Fibroblast of lung (primary cell): ENCODE measurements around the gene PTPRO. TPM values are rescaled to one million over a fixed set of nuclear protein-coding genes. Genes with fewer than 3 reads are reported as not detected.

Experiments
- DNase-seq, 2 donors: peaks; one replicate each; pipeline versions ENCODE4 v3.0.0 to v3.0.0-alpha.2; 2010; ENCODE audit warnings: low read depth in 2 of 2
- H2AFZ ChIP-seq: 2 replicates; pipeline ENCODE4 v1.5.1; 2012; ENCODE audit warnings: low read length, control low read depth, inconsistent platforms
- H3K27ac ChIP-seq: 2 replicates; pipeline ENCODE4 v1.5.1; 2011; ENCODE audit warnings: low read length, control low read depth; ENCODE audit not compliant: insufficient read depth
- H3K27me3 ChIP-seq: 2 replicates; pipeline ENCODE4 v1.5.1; 2011; ENCODE audit warnings: mild to moderate bottlenecking, low read length; ENCODE audit not compliant: control insufficient read depth, insufficient read depth
- H3K36me3 ChIP-seq: 2 replicates; pipeline ENCODE4 v1.5.1; 2011; ENCODE audit warnings: low read length; ENCODE audit not compliant: control insufficient read depth, insufficient read depth
- H3K4me1 ChIP-seq: 2 replicates; pipeline ENCODE4 v1.5.1; 2011; ENCODE audit warnings: low read length; ENCODE audit not compliant: control insufficient read depth, insufficient read depth; ENCODE audit errors: extremely low read depth
- H3K4me2 ChIP-seq: 2 replicates; pipeline ENCODE4 v1.5.1; 2011; ENCODE audit warnings: low read length, control low read depth; ENCODE audit not compliant: insufficient read depth; ENCODE audit errors: extremely low read depth
- H3K4me3 ChIP-seq, 4 experiments: fragments of 200-600 bp in 1 of 4; sonication (generic) in 1 of 4; replicated peaks in 1 of 4; 2 replicates each; pipeline ENCODE4 v1.5.1; 2011 to 2016; ENCODE audit warnings: low read length in 4 of 4, low read depth in 3 of 4, mild to moderate bottlenecking in 3 of 4, control low read depth in 2 of 4, inconsistent platforms in 1 of 4, mixed read lengths in 1 of 4; ENCODE audit not compliant: insufficient read depth in 1 of 4; ENCODE audit errors: control extremely low read depth in 1 of 4
- H3K79me2 ChIP-seq: 2 replicates; pipeline ENCODE4 v1.5.1; 2012; ENCODE audit warnings: mild to moderate bottlenecking, low read length, inconsistent platforms; ENCODE audit not compliant: control insufficient read depth, insufficient read depth
- H3K9ac ChIP-seq: 2 replicates; pipeline ENCODE4 v1.5.1; 2011; ENCODE audit warnings: mild to moderate bottlenecking, low read length, control low read depth; ENCODE audit not compliant: insufficient read depth
- H3K9me3 ChIP-seq: 2 replicates; pipeline ENCODE4 v1.5.1; 2012; ENCODE audit warnings: low read depth, low read length; ENCODE audit not compliant: control insufficient read depth, insufficient read depth
- H4K20me1 ChIP-seq: 2 replicates; pipeline ENCODE4 v1.5.1; 2011; ENCODE audit warnings: low read length; ENCODE audit not compliant: control insufficient read depth, insufficient read depth; ENCODE audit errors: extremely low read depth
- EZH2 ChIP-seq: IDR thresholded peaks from 2 replicates; pipeline ENCODE4 v1.5.1; 2012; ENCODE audit warnings: low read length, control low read depth, mild to moderate bottlenecking; ENCODE audit errors: missing control alignments
- polyA plus RNA-seq, 2 donors: library from polyadenylated mRNA; depleted of rRNA in 1 of 2; stranded (reverse) in 1 of 2; unstranded in 1 of 2; fragments of >200 nt; gene quantifications; 2 replicates each; pipeline ENCODE4 v1.2.1, GENCODE V29; 2011 to 2012; ENCODE audit warnings: missing spikeins in 1 of 2
- total RNA-seq: library from RNA; depleted of rRNA; stranded (reverse); fragments of >200 nt; gene quantifications from 2 replicates; pipeline ENCODE4 v1.2.1, GENCODE V29; 2014
- TF ChIP-seq, protein P1 (sequence below), 2 donors: IDR thresholded peaks in 1 of 2; conservative IDR thresholded peaks in 1 of 2; 1 replicate in 1 of 2; 2 replicates in 1 of 2; pipeline ENCODE4 v1.5.1; 2011 to 2012; ENCODE audit warnings: low read length in 2 of 2, control low read depth in 1 of 2, inconsistent platforms in 1 of 2, low read depth in 1 of 2, mild to moderate bottlenecking in 1 of 2

The PTPRO gene
- total and polyA plus RNA-seq, 2 donors (not counting 1 experiment from before 2014, with no cell fraction given), result 0.33 to 0.35 TPM

GRCh38 chr12:15534874-15535273, 212.6 kb downstream of the PTPRO start:
- H3K4me1 ChIP-seq, result peaks cover 2% of the 10 kb centered on the region
- no peak overlapping the region for H3K4me2 ChIP-seq
- H3K9ac ChIP-seq, result no peak overlapping the region
- DNase-seq, result peak in 1 of 2 donors; percentile 64
- no peak overlapping the region for H2AFZ ChIP-seq
- no peaks in the 10 kb centered on the region for H3K36me3 ChIP-seq
- no peak overlapping the region for H3K27ac ChIP-seq
- no peaks in the 10 kb centered on the region for H3K9me3 ChIP-seq
- H4K20me1 ChIP-seq, result no peaks in the 10 kb centered on the region
- no peak for TF ChIP-seq EZH2
- TF ChIP-seq, protein P1, sequence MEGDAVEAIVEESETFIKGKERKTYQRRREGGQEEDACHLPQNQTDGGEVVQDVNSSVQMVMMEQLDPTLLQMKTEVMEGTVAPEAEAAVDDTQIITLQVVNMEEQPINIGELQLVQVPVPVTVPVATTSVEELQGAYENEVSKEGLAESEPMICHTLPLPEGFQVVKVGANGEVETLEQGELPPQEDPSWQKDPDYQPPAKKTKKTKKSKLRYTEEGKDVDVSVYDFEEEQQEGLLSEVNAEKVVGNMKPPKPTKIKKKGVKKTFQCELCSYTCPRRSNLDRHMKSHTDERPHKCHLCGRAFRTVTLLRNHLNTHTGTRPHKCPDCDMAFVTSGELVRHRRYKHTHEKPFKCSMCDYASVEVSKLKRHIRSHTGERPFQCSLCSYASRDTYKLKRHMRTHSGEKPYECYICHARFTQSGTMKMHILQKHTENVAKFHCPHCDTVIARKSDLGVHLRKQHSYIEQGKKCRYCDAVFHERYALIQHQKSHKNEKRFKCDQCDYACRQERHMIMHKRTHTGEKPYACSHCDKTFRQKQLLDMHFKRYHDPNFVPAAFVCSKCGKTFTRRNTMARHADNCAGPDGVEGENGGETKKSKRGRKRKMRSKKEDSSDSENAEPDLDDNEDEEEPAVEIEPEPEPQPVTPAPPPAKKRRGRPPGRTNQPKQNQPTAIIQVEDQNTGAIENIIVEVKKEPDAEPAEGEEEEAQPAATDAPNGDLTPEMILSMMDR (conservative IDR thresholded peaks at IDR 0.05 in 1 of 2, IDR thresholded peaks at IDR 0.05 in 1 of 2; ENCODE audit: low read depth in 1 of 2, low read length in 2 of 2), result no peak
- H3K4me3 ChIP-seq, result no peak overlapping the region
- H3K79me2 ChIP-seq, result no peaks in the 10 kb centered on the region
- no peaks in the 10 kb centered on the region for H3K27me3 ChIP-seq

- Histone ChIP-seq H3K27ac (no peak overlapping the region), H4K20me1 (no peaks in the 10 kb centered on the region), H3K36me3 (no peaks in the 10 kb centered on the region), H3K4me2 (no peak overlapping the region), H3K27me3 (no peaks in the 10 kb centered on the region), H3K4me1 (peaks cover 4% of the 10 kb centered on the region), H2AFZ (peak overlapping the region; percentile 16), H3K4me3 (no peak overlapping the region), H3K79me2 (no peaks in the 10 kb centered on the region), H3K9ac (no peak overlapping the region), H3K9me3 (no peaks in the 10 kb centered on the region)
- TF ChIP-seq EZH2, result no peak
- TF ChIP-seq, protein P1 (conservative IDR thresholded peaks at IDR 0.05 in 1 of 2, IDR thresholded peaks at IDR 0.05 in 1 of 2; ENCODE audit: low read depth in 1 of 2, low read length in 2 of 2), result no peak
- DNase-seq, result no peak
Observed at GRCh38 chr12:15535352-15535781, 213.1 kb downstream of the PTPRO start.

DNA sequence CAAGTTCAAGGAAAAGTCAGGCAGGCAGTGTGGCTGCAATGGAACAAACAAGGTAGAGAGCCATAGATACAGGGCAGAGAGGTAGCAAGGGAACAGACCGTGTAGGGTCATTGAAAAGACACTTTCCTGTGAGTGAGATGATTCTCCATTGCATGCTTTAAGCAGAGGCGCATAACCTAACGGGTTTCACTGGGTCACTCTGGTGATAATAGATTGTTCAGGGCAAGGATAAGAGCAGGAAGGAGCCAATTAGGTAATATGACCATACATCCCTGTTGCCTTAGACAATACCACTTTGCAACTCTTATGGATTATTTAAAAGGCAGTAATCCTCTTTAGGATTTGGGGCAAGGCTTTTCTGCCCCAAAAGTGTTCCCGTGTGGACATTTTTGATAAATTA, 214.1 kb downstream of the PTPRO start:
- Histone ChIP-seq H3K27me3 (no peaks in the 10 kb centered on the region), H4K20me1 (no peaks in the 10 kb centered on the region), H3K9ac (no peak overlapping the region), H3K36me3 (no peaks in the 10 kb centered on the region), H3K79me2 (no peaks in the 10 kb centered on the region), H3K4me3 (no peak overlapping the region), H3K27ac (no peak overlapping the region), H3K9me3 (no peaks in the 10 kb centered on the region), H3K4me1 (peaks cover 4% of the 10 kb centered on the region), H3K4me2 (no peak overlapping the region), H2AFZ (no peak overlapping the region)
- DNase-seq, result no peak
- TF ChIP-seq, protein P1 (conservative IDR thresholded peaks at IDR 0.05 in 1 of 2, IDR thresholded peaks at IDR 0.05 in 1 of 2; ENCODE audit: low read depth in 1 of 2, low read length in 2 of 2), result no peak
- TF ChIP-seq EZH2, result no peak
